Keratinocyte (primary cell): ENCODE measurements around the gene NYAP2.

Experiments used
- CTCF ChIP-seq, 3 experiments: IDR thresholded peaks in 1 of 3; conservative IDR thresholded peaks in 1 of 3; optimal IDR thresholded peaks in 1 of 3; 2 replicates in 2 of 3; 3 replicates in 1 of 3; pipeline versions ENCODE3 to v1.5.1; 2011; ENCODE audit warnings: low read length in 3 of 3, mild to moderate bottlenecking in 3 of 3, moderate library complexity in 2 of 3, control low read depth in 1 of 3, inconsistent platforms in 1 of 3; ENCODE audit not compliant: insufficient read depth in 2 of 3; ENCODE audit errors: extremely low read depth in 1 of 3
- EZH2 ChIP-seq: IDR thresholded peaks from one replicate; pipeline ENCODE4 v1.6.1; 2012; ENCODE audit warnings: inconsistent platforms, mild to moderate bottlenecking, low read length, moderate library complexity

- TF ChIP-seq CTCF (optimal IDR thresholded peaks at IDR 0.05 in 1 of 3, IDR thresholded peaks at IDR 0.05 in 1 of 3, conservative IDR thresholded peaks at IDR 0.05 in 1 of 3; ENCODE audit: extremely low read depth in 1 of 3, insufficient read depth in 2 of 3, low read length in 3 of 3), result no peak
- TF ChIP-seq EZH2, result no peak
Measured at GRCh38 chr2:225543626-225544025, 144.1 kb downstream of the NYAP2 start.
